GM10847 (cell line): ENCODE data around the gene TRIM67.

ENCODE experiments used
- POLR2A ChIP-seq: IDR thresholded peaks from 2 replicates; pipeline ENCODE4 v1.6.1; 2011; ENCODE audit not compliant: insufficient read length; ENCODE audit errors: extremely low read depth

Gene TRIM67

DNA sequence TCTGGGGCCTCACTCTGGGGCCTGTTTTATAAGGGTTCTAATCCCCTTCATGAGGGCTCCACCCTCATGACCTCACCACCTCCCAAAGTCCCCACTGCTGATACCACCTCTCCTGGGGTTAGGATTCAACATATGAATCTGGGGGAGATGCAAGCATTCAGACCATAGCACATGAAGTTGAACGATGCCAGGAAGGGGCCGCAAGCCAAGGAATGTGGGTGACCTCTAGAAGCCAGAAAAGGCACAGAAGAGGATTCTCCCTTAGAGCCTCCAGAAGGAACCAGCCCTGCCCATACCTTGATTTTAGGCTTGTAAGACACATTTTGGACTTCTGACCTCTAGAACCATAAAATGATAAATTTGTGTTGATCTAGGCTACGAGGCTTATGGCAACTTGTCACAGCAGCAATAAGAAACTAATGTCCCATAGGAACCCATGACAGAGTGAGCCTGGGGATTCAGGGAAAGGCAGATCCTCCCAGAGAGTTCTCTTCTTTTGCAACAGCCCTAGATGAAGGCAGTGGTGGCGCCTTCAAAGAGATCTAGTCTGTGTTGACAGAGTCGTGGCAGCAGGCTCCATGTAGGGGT lies 27.9 kb downstream of the TRIM67 start:
- TF ChIP-seq POLR2A = no peak

DNA sequence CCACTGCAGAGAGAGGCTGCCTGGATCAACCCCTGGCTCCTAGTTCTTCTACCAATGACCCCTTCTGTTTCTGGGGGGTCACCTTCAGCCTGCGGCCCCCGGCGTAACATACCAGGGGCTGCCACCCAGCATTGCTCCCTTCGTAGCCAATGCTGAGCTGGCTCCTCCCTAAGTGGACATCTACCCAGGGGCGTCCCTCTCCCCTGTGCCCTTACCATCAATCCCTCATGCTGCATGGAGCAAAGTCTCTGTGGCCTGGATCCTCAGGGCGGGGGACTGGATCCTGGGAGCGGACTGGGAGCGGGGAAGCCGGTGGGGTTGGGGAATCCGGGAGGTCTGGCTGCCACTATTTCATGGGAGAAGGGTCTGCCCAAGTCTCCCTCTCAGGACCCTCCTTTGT lies 28.6 kb downstream of the TRIM67 start:
- no peak for TF ChIP-seq POLR2A

DNA sequence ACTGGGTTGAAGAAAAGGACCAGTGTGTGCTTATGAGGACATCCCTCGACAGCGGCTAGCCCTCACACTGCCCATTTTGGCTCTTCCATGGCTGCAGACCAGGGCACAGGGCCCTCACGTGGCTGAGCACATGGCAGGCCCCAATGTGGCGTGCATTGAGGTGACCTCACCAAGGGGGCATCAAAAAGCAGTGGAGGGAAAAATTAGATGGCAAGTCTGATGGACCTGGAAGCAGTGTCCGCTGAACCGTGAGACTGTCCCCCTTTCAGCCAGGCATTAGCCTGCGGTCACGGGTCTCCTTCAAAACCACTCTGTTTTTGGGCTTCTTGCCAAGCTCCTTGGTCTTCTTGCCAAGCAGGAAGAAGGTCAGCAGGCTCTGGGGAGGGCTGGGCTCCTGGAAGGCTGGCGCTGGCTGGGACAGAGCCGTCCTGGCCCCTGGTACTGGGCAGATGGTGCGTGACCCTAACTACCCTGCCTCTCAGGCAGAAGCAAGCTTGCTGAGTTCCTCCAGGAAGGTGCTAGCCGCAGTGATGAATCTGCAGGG lies 30.8 kb downstream of the TRIM67 start:
- no peak for TF ChIP-seq POLR2A

GRCh38 chr1:231193710-231194340 lies 32.0 kb downstream of the TRIM67 start:
- no peak for TF ChIP-seq POLR2A

- no peak for TF ChIP-seq POLR2A
Observed at GRCh38 chr1:231194476-231194842, 32.6 kb downstream of the TRIM67 start.

- no peak for TF ChIP-seq POLR2A
Observed at GRCh38 chr1:231194843-231195516, 33.1 kb downstream of the TRIM67 start.

- TF ChIP-seq POLR2A = no peak
Observed at GRCh38 chr1:231196307-231196706, 34.4 kb downstream of the TRIM67 start.

- no peak for TF ChIP-seq POLR2A
Observed at GRCh38 chr1:231196728-231197127, 34.9 kb downstream of the TRIM67 start.

GRCh38 chr1:231199868-231200267 lies 38.0 kb downstream of the TRIM67 start:
- TF ChIP-seq POLR2A = no peak

DNA sequence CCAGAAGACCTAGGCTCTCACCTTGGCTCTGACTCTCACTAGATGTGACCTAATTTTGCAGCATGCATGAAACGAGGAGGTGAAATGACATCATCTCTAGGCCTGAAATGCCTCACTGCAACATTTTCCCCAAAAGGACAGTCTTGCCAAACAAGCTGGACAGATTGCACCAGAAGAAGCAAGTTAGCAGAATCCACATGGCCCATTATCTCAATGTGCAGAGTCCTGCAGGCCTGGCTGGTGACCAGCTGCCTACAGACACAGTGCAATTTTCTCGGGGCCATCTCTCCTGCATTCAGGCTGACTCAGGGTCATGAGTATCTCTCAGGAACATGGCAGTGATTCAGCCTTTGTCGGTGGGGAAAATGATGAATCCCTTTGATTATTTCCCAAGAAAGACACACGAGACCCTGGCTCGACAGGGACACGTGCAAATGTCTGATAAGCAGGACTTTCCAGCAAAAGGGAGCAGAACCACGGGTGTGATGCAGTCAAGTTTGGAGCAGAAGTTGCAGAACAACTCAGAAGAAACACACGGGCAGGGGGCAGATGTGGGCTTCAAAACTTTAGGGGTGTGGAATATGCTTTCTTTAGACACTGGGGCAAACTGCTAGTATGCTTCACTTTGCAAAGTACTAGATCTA lies 38.7 kb downstream of the TRIM67 start:
- no peak for TF ChIP-seq POLR2A

- no peak for TF ChIP-seq POLR2A
Observed at GRCh38 chr1:231201375-231201978, 39.6 kb downstream of the TRIM67 start.

- no peak for TF ChIP-seq POLR2A
Observed at GRCh38 chr1:231201979-231202633, 40.2 kb downstream of the TRIM67 start.

DNA sequence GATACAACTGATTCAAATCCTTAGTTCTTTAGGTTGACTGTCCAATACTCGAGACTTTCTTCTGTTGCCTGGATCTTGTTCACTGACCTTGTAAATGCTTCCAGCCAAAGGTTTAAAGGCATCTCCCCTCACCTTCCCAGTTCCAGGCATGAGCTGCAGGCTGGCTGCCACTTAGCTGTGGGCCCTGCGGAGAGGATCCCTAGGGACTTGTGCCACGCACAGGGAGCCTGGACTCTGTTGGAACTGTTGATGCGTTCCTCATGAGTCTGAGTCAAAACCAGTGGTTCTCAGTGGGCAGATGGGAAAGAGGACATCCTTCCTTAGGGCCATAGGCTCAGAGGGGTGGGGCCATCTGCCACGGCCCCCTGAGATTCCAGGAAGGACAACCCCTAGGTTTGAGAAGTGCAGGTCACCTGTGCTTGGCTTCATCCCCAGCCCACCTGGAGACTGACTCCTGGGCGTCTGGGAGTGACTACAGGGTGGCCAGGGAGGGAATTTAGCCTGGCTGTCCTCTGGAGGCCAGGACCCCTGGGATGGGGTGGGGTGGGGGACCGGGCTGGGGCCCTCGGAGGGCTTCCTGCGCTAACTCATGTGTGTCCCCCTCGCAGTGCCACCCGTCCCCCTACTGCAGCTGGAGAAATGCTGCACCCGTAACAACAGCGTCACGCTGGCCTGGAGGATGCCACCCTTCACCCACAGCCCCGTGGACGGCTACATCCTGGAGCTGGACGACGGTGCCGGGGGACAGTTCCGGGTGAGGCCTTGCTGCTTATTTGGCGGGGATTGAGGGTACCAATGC lies 41.6 kb downstream of the TRIM67 start:
- TF ChIP-seq POLR2A = no peak

DNA sequence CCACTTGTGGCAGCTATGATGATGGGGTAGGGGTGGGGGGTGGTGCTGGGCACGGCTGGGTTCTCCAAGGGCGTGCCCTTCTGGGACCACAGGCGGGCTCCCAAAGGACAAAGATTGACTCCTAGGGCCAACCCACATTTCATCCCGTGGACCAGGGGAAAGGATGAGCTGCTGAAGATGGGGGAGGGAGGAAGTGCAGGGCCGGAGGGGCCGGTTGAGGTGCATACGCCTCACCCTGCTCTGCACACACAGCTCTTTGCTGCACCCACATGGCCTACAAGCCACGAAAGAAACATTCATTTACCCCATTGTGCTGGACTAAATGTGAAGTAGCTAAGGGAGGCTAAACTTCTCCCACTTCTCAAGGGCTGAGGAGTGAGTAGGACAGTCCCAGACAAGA lies 45.0 kb downstream of the TRIM67 start:
- no peak for TF ChIP-seq POLR2A

- no peak for TF ChIP-seq POLR2A
Observed at GRCh38 chr1:231207437-231207836, 45.6 kb downstream of the TRIM67 start.

GRCh38 chr1:231208980-231209379 lies 47.1 kb downstream of the TRIM67 start:
- no peak for TF ChIP-seq POLR2A
